IPS-20b (cell line): ENCODE measurements around the gene KIRREL3.

ENCODE experiments used
- H3K27ac ChIP-seq: one replicate; pipeline ENCODE4 v1.5.1; 2013; ENCODE audit warnings: low read length
- H3K27me3 ChIP-seq: 2 replicates; pipeline ENCODE4 v1.6.1; 2013; ENCODE audit warnings: mild to moderate bottlenecking, low read length, inconsistent platforms; ENCODE audit not compliant: insufficient read depth
- H3K36me3 ChIP-seq: 2 replicates; pipeline ENCODE4 v1.6.1; 2013; ENCODE audit warnings: low read depth, mild to moderate bottlenecking, inconsistent platforms, low read length, moderate library complexity; ENCODE audit not compliant: insufficient read depth
- H3K4me1 ChIP-seq: 2 replicates; pipeline ENCODE4 v1.6.1; 2013; ENCODE audit warnings: mild to moderate bottlenecking, control low read depth, inconsistent platforms, low read length, moderate library complexity; ENCODE audit not compliant: insufficient read depth
- H3K4me3 ChIP-seq: 2 replicates; pipeline ENCODE4 v1.5.1; 2013; ENCODE audit warnings: mild to moderate bottlenecking, low read length, inconsistent platforms
- H3K9ac ChIP-seq: 2 replicates; pipeline ENCODE4 v1.6.1; 2013; ENCODE audit warnings: low read depth, mild to moderate bottlenecking, inconsistent platforms, low read length, moderate library complexity
- H3K9me3 ChIP-seq: 2 replicates; pipeline ENCODE4 v1.6.1; 2013; ENCODE audit warnings: mild to moderate bottlenecking, low read depth, low read length, inconsistent platforms; ENCODE audit not compliant: insufficient read depth

The KIRREL3 gene

DNA sequence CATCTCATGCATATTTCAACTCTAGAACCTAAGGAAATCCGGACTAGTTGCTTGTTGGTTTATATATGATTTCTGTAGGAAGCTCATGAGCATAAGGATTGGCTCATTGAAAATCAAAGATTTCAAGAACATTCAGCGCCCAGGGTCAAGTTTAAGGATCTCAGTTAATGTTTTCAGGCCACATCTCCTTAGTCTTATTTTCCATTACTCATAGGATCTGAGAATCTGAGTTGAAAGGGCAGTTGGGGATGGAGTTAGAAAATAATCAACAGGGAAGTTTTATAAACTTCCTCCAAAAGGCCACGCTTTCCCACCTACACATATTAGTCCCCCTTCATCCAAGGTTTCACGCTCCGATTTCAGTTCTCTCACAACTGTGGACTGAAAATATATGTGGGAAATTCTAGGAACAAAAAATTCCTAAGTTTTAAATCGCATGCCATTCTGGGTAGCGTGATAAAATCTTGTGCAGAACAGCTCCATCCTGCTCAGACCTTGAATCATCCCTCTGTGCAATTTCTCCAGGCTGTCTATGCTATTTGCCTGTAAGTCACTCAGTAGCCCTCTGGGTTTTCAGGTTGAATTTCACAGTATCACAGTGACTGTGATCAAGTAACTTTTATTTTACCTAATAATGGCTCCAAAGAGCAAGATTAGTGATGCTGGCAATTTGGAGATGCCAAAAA, 160.2 kb downstream of the KIRREL3 start:
- Histone ChIP-seq H3K4me3 (no peak overlapping the region), H3K27me3 (no peaks in the 10 kb centered on the region)

DNA sequence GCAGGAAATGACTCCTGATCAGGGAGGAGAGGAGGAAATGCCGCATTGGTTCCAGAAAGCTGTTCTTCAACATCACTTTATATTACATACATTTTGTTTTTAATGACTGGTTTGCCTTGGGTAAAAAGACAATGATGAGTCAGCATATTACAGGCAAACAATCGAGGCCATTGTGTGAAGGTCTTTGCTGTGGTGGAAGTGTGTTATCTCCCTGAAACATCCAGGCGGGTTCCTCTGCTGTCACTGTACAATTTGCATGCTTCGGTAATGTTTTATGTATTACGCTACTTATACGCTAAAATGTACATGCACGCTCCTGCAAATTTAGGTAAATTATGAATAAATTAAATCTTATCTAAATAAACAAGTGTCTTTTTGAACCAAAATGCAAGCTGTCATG, 161.1 kb downstream of the KIRREL3 start:
- H3K27me3 ChIP-seq = no peaks in the 10 kb centered on the region
- no peaks in the 10 kb centered on the region for H3K36me3 ChIP-seq
- H3K9ac ChIP-seq = no peak overlapping the region
- H3K9me3 ChIP-seq = no peaks in the 10 kb centered on the region
- H3K4me1 ChIP-seq = no peaks in the 10 kb centered on the region
- H3K4me3 ChIP-seq = no peak overlapping the region
- no peak overlapping the region for H3K27ac ChIP-seq

More for the DNA sequence above, 160.2 kb downstream of the KIRREL3 start:
- H3K9me3 ChIP-seq = no peaks in the 10 kb centered on the region
- no peak overlapping the region for H3K9ac ChIP-seq
- no peak overlapping the region for H3K27ac ChIP-seq
- H3K4me1 ChIP-seq = no peaks in the 10 kb centered on the region
- no peaks in the 10 kb centered on the region for H3K36me3 ChIP-seq

DNA sequence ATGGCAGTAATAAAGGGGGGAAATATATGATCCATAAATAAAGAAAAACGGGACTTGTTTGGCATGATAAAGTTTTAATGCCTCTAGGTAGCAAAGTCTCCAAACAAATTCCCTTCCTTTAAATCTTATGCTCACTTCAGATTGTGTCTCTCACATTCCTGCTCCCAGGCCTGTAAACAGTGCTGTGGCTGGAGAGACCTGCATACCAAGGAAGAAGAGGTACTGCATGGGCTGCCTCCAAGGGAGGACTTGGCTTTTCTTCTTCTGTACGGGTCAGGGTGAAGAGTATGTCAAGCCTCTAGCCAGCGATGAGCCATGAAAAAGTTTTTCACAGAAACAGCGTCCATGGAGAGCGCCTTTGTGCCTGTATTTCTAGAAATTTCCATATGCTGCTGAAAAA, 161.8 kb downstream of the KIRREL3 start:
- no peak overlapping the region for H3K27ac ChIP-seq

DNA sequence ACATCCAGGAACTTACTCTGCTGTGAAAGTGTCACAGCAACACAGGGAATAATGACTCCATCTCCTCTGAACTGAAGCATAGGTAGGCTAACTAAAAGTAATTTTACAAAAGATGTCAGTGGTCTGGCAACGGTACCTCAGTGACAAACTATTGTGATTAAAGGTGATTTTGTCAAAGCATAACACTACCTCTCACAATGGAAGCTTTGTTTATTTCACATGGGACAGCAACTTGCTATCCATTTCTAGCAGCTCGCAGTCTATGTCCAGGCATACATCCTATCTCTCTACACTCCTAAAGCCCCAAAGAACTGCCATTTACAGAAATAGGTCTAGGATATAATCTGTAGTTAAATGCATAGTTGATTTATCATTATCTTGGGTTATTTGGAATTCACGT, 163.0 kb downstream of the KIRREL3 start:
- Histone ChIP-seq H3K4me1 (no peaks in the 10 kb centered on the region), H3K9me3 (no peaks in the 10 kb centered on the region), H3K27me3 (no peaks in the 10 kb centered on the region), H3K36me3 (no peaks in the 10 kb centered on the region), H3K4me3 (no peak overlapping the region), H3K9ac (no peak overlapping the region), H3K27ac (no peak overlapping the region)

More for the DNA sequence above, 161.8 kb downstream of the KIRREL3 start:
- Histone ChIP-seq H3K4me1 (no peaks in the 10 kb centered on the region), H3K9me3 (no peaks in the 10 kb centered on the region), H3K36me3 (no peaks in the 10 kb centered on the region), H3K4me3 (no peak overlapping the region), H3K27me3 (no peaks in the 10 kb centered on the region), H3K9ac (no peak overlapping the region)

DNA sequence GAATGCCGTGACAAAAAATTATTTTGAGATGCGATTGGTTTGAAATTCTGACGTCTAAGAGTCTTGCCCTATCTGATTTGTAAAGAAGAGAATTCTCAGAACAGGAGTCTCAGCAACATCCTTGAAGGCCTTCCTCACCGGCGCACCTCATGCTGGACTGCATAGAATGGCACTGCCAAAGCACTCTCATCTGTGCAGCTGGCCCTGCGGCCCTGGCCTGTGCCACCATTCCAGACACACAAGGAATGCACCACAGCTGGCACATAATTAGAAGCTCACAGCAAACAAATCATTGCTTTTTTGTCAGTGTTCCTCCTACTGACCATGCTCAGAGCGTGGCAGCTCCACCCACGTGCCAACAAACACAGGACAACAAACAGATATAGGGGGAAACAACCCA, 166.0 kb downstream of the KIRREL3 start:
- no peak overlapping the region for H3K9ac ChIP-seq
- no peaks in the 10 kb centered on the region for H3K9me3 ChIP-seq
- H3K27ac ChIP-seq = no peak overlapping the region
- H3K36me3 ChIP-seq = no peaks in the 10 kb centered on the region
- H3K4me1 ChIP-seq = no peaks in the 10 kb centered on the region
- H3K4me3 ChIP-seq = no peak overlapping the region
- H3K27me3 ChIP-seq = no peaks in the 10 kb centered on the region

DNA sequence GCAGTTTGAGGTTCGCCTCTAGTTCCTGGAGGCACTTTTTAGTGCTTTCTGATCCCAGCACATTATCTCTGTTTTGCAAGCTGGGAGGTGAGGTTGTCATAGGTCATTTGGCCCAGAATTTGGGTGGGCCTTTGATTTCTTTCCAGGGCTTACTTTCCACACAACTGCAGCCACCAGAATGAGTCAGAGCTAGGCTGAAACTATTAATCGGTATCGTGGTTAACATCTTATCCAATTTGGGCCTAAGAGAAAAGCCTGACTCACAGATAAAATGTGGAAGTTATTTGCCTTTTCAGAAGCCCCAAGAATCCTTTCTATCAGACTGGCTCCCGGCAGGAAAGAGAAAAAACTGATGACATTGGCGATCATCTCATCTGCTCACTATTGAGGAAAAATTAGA, 166.4 kb downstream of the KIRREL3 start:
- no peaks in the 10 kb centered on the region for H3K27me3 ChIP-seq
- no peak overlapping the region for H3K4me3 ChIP-seq
- H3K9me3 ChIP-seq = no peaks in the 10 kb centered on the region
- no peak overlapping the region for H3K9ac ChIP-seq
- H3K27ac ChIP-seq = no peak overlapping the region
- H3K36me3 ChIP-seq = no peaks in the 10 kb centered on the region
- no peaks in the 10 kb centered on the region for H3K4me1 ChIP-seq

DNA sequence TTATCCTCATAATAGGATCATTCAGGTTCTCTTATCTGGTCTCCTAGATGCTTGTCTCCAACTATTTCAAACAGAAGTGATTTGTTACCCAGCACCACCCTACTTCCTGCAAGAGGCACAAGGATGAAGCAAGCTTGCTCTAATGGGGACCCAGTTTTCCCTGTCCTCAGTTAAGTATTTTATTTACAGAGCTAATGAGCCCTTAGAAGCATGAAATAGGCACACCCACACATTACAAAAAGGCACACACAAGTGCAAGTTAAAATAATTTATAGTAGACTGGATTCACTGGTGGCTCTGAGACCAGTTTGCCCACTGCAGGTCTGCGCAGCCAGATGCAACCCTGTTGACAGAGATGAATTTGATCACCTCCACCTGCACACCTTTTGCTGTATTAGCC, 167.5 kb downstream of the KIRREL3 start:
- Histone ChIP-seq H3K27me3 (no peaks in the 10 kb centered on the region), H3K36me3 (no peaks in the 10 kb centered on the region), H3K9ac (no peak overlapping the region), H3K9me3 (no peaks in the 10 kb centered on the region), H3K4me3 (no peak overlapping the region), H3K27ac (no peak overlapping the region), H3K4me1 (no peaks in the 10 kb centered on the region)

DNA sequence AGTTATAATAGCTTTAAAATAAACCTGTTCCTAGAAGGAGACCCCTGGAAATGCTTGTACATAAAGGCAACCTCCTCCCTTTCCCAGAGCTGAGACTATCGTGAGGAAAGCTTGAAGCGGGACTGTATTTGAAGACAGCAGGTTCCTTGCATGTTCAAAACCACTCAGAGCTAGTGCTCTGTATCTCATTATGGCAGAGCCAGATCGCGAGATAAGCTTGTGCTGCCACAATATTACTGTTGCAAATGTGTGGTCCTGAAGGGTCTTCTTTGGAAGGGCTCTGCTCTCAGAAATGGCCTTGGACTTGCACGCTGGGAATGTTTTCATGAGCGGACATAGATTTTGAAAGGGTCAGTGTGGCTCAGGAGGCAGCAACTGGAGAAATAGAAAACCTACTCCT, 168.2 kb downstream of the KIRREL3 start:
- H3K4me1 ChIP-seq = no peaks in the 10 kb centered on the region
- no peaks in the 10 kb centered on the region for H3K9me3 ChIP-seq
- H3K4me3 ChIP-seq = no peak overlapping the region
- H3K36me3 ChIP-seq = no peaks in the 10 kb centered on the region
- H3K27me3 ChIP-seq = no peaks in the 10 kb centered on the region
- H3K27ac ChIP-seq = no peak overlapping the region
- no peak overlapping the region for H3K9ac ChIP-seq

DNA sequence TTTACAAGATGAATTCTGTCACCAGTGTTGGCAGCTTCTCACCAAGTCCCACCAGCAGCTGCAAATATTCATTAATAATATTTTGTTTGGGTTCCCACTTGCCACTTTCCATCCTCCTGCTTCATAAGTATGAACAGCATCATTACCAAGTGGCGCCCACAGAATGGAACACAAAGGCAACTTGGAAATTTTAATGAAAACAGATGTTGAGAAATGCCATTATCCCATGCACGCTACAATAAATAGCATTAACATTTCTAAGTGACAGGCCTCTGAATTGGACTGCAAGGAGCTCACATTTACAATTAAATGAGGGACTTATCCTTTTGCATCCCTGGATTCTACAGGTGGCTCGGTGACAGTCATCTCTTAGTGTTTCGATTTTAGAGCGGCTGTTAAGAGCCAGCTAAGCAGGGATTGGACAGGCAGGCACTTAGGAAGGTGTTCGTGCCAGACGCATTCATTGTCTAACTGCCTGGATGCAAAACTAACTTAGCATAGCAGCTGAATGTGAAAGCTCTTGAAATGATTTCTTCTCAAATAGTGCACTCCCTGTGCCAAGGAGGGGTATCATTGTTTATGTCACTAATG, 170.3 kb downstream of the KIRREL3 start:
- no peak overlapping the region for H3K4me3 ChIP-seq
- no peaks in the 10 kb centered on the region for H3K4me1 ChIP-seq
- no peak overlapping the region for H3K9ac ChIP-seq
- H3K9me3 ChIP-seq = no peaks in the 10 kb centered on the region
- no peaks in the 10 kb centered on the region for H3K36me3 ChIP-seq
- no peaks in the 10 kb centered on the region for H3K27me3 ChIP-seq
- H3K27ac ChIP-seq = no peak overlapping the region

DNA sequence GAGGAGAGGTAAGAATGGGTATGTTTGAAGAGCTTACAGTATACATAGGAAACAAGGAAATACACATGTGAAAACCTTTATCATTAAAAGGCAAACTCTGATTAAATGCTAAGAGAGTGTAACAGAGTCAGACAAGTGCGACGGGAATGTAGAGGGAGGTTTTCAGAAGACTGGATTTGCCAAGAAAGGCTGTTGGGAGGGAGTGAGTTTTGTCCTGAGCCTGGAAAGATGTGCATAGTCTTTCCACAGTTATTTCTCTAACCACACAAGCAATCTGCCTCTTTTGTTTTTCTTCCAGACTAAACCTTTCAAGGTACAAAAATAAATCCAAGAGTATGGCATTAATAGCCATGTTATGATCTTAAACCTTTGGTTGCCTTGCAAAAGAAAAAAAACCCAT, 170.9 kb downstream of the KIRREL3 start:
- Histone ChIP-seq H3K9me3 (no peaks in the 10 kb centered on the region), H3K4me3 (no peak overlapping the region), H3K9ac (no peak overlapping the region), H3K27ac (no peak overlapping the region), H3K36me3 (no peaks in the 10 kb centered on the region), H3K27me3 (no peaks in the 10 kb centered on the region), H3K4me1 (no peaks in the 10 kb centered on the region)

DNA sequence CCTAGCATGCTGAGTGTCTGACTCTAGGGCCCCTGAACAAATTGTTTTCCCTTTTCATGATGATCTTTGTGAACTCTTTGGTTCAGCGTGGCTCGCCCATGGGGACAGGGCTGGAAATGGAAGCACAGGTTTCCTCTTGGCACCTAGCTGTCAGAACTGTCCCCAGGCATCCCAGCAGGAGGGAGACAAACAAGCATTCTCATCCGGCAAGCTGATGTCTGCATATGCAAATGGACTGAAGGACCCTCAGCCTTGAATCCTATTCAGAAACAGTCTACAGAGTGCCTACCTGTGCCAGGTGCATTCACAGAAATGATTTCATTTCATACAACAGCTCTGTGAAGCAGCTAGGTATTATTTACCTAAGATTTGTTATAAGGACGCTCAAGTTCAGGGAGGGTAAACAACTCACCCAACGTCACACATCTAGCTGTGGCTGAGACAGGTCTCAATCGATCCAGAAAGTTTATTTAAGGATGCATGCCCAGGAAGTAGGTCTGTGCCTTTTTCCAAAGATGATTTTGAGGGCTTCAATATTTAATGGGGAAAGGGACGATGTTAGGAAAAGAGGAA, 176.4 kb downstream of the KIRREL3 start:
- Histone ChIP-seq H3K27ac (no peak overlapping the region), H3K36me3 (no peaks in the 10 kb centered on the region), H3K4me3 (no peak overlapping the region; the same call in 1 of the 2 replicates), H3K27me3 (no peaks in the 10 kb centered on the region), H3K9ac (no peak overlapping the region), H3K4me1 (peaks cover 7% of the 10 kb centered on the region; the same call in 1 of the 2 replicates), H3K9me3 (0 out of 2 replicates have a peak, but pooled peaks cover 4% of the 10 kb centered on the region)

DNA sequence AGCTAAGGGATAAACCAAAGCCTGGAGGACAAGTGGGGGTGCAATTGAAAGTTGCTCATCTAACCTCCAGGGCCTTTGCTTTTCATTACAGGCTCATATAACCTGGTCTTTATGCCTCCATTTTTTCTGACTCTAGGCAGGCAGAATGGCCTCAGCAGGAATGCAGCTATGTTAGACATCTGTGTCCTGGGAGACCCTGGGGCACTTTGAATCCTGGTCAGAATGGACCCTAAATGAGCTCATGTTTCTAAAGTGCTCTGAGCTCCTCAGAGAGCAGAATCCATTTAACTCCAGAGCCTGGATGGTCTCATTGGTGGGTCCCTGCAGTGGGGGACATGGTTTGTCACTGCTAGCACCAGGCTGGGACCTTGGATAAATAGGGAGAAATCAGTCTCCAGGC, 177.3 kb downstream of the KIRREL3 start:
- no peak overlapping the region for H3K27ac ChIP-seq

More for the DNA sequence above, 177.3 kb downstream of the KIRREL3 start:
- peaks cover 7% of the 10 kb centered on the region; the same call in 1 of the 2 replicates for H3K4me1 ChIP-seq
- H3K4me3 ChIP-seq = no peak overlapping the region
- H3K9ac ChIP-seq = no peak overlapping the region
- H3K36me3 ChIP-seq = no peaks in the 10 kb centered on the region
- H3K9me3 ChIP-seq = 0 out of 2 replicates have a peak, but pooled peaks cover 4% of the 10 kb centered on the region
- H3K27me3 ChIP-seq = no peaks in the 10 kb centered on the region
